Fibroblast of mammary gland (primary cell): ENCODE measurements around the gene IRF2BPL.
A peak's percentile ranks its signal among the peaks of the same experiment; 100 is the strongest.

ENCODE experiments used
- DNase-seq: peaks from one replicate; pipeline ENCODE4 v3.0.0-alpha.2; 2010; ENCODE audit warnings: low read depth
- H3K4me3 ChIP-seq: 2 replicates; pipeline ENCODE4 v1.5.1; 2011; ENCODE audit warnings: low read depth, mild to moderate bottlenecking, low read length, moderate library complexity; ENCODE audit not compliant: control insufficient read depth
- TF ChIP-seq, protein P1 (sequence below): conservative IDR thresholded peaks from 2 replicates; pipeline ENCODE4 v1.5.1; 2011; ENCODE audit warnings: low read depth, low read length, inconsistent platforms; ENCODE audit not compliant: control insufficient read depth, insufficient read depth

IRF2BPL gene

GRCh38 chr14:77028384-77029231 lies at the start of gene IRF2BPL:
Gene IRF2BPL (minus strand): TSS chr14:77028708. CDS start chr14:77027792, 916 bp downstream.
- TF ChIP-seq, protein P1, sequence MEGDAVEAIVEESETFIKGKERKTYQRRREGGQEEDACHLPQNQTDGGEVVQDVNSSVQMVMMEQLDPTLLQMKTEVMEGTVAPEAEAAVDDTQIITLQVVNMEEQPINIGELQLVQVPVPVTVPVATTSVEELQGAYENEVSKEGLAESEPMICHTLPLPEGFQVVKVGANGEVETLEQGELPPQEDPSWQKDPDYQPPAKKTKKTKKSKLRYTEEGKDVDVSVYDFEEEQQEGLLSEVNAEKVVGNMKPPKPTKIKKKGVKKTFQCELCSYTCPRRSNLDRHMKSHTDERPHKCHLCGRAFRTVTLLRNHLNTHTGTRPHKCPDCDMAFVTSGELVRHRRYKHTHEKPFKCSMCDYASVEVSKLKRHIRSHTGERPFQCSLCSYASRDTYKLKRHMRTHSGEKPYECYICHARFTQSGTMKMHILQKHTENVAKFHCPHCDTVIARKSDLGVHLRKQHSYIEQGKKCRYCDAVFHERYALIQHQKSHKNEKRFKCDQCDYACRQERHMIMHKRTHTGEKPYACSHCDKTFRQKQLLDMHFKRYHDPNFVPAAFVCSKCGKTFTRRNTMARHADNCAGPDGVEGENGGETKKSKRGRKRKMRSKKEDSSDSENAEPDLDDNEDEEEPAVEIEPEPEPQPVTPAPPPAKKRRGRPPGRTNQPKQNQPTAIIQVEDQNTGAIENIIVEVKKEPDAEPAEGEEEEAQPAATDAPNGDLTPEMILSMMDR, result no peak
- DNase-seq, result peak; percentile 98

DNA sequence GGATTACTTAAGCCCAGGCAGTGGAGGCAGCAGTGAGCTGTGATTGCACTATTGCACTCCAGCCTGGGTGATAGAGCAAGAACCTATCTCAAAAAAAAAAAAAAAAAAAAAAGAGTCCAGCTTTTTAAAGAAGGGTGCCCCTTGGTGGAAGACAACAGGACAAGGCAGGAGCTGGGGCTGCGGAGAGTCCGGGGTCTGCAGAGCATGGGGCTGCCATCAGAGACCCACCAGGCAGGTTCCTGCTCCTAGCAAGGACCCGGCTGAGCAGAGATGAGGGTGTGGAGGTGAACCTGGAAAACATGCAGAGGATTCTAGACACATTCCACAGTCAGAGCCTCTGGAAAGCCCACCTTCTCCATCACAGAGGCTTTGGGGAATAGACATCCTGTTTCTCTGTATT lies 48.5 kb upstream of the IRF2BPL start:
- no peak for DNase-seq
- TF ChIP-seq, protein P1, result no peak
- no peak overlapping the region for H3K4me3 ChIP-seq

More at GRCh38 chr14:77028384-77029231, at the start of gene IRF2BPL:
- H3K4me3 ChIP-seq, result peak within 1 kb of the TSS; percentile 58

DNA sequence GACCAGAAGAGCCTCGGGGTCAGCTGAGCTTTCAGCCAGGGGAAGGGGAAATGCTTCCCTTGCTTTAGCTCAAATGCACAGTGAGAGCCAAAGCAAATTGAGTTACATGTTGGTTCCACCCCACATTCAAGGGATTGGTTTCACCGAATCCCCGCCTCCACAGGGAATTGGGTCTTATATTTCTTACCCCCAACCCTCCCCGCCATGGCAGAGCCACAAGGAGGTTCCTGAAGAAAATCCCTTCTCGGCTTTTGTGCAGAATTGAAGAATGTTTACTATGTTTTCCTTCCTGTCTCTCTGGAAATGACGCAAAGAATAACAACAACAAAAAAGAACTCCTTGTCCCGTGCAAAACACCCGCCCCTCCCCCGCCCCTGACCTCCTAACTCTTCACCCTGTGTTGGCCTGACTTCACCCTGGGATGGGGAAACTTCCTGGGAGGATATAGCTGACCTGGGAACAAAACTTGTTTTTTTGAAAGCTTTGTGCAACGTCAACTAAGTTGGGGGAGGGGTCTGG lies 47.7 kb upstream of the IRF2BPL start:
- TF ChIP-seq, protein P1, result no peak
- no peak overlapping the region for H3K4me3 ChIP-seq
- DNase-seq, result peak; percentile 75

- TF ChIP-seq, protein P1, result no peak
- H3K4me3 ChIP-seq, result no peak overlapping the region
- DNase-seq, result no peak
Measured at GRCh38 chr14:77074969-77075368, 46.5 kb upstream of the IRF2BPL start.

DNA sequence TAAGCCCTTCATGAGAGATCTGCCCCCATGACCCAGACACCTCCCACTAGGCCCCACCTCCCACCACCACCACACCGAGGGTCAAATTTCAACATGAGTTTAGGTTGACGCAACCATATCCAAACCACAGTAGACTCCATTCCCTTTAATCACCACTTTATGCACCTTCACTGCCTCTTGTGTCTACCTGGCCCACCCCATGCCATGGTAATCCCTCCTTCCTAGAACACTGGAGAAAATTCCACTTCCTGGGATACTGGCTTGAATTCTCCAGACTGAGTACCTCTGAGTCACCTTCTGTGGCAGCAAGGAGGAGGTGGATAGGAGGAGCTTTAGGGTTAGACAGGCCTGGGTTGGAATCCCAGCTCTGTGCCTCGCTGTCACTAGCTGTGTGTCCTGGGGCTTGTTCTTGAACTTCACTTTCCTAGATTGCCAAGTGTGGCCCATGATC lies 43.5 kb upstream of the IRF2BPL start:
- TF ChIP-seq, protein P1, result no peak
- H3K4me3 ChIP-seq, result no peak overlapping the region
- DNase-seq, result peak; percentile 35

GRCh38 chr14:77069551-77069950 lies 41.0 kb upstream of the IRF2BPL start:
- H3K4me3 ChIP-seq, result no peak overlapping the region
- TF ChIP-seq, protein P1, result no peak
- no peak for DNase-seq
